ENCODE results near the gene SLK. TPM values are rescaled to one million over a fixed set of nuclear protein-coding genes. Genes with fewer than 3 reads are reported as not detected.

SLK gene
- total and polyA plus RNA-seq, 2 of the 13 experiments (the other 11 are each of a cell fraction or from before 2014, with no cell fraction given), result 3.4 to 22.8 TPM

- H3K36me3 ChIP-seq (replicated peaks in 1 of 2; ENCODE audit: control insufficient read depth in 1 of 2, insufficient read depth in 2 of 2, low read length in 2 of 2), result peaks cover 1 to 56% of the 10 kb centered on the region in 2 experiments
- POLR2A ChIA-PET, result no interaction called here
- no peak for TF ChIP-seq TAF15 (IDR thresholded peaks at IDR 0.05; ENCODE audit: low read depth, low read length, poor library complexity, severe bottlenecking)
- TF ChIP-seq PATZ1 (CRISPR knock-in tag; IDR thresholded peaks at IDR 0.05), result no peak
- no peak for TF ChIP-seq ZNF180 (CRISPR knock-in tag; IDR thresholded peaks at IDR 0.05; ENCODE audit: borderline replicate concordance, low read depth)
- no peak for TF ChIP-seq TERF1 (CRISPR knock-in tag; IDR thresholded peaks at IDR 0.05)
- TF ChIP-seq ZNF660 (CRISPR knock-in tag; IDR thresholded peaks at IDR 0.05; ENCODE audit: borderline replicate concordance, low read depth), result no peak
- no peak for TF ChIP-seq CTCF (CRISPR knock-in tag; IDR thresholded peaks at IDR 0.05)
- no peak for TF ChIP-seq NCOA1 (CRISPR knock-in tag; IDR thresholded peaks at IDR 0.05)
- no peak for TF ChIP-seq MXD4 (CRISPR knock-in tag; IDR thresholded peaks at IDR 0.05)
- no peak for TF ChIP-seq TEF (CRISPR knock-in tag; IDR thresholded peaks at IDR 0.05)
- TF ChIP-seq ZNF570 (CRISPR knock-in tag; IDR thresholded peaks at IDR 0.05; ENCODE audit: borderline replicate concordance), result no peak
- TF ChIP-seq MYNN (CRISPR knock-in tag; IDR thresholded peaks at IDR 0.05; ENCODE audit: low read depth), result no peak
- TF ChIP-seq SMYD3 (CRISPR knock-in tag; IDR thresholded peaks at IDR 0.05), result no peak
- no peak for TF ChIP-seq AFF4 (CRISPR knock-in tag; IDR thresholded peaks at IDR 0.05)
- TF ChIP-seq ELF3 (CRISPR knock-in tag; IDR thresholded peaks at IDR 0.05), result no peak
- no peak for TF ChIP-seq ZZZ3 (CRISPR knock-in tag; IDR thresholded peaks at IDR 0.05; ENCODE audit: borderline replicate concordance)
- TF ChIP-seq MAFK (conservative IDR thresholded peaks at IDR 0.05 in 1 of 2, IDR thresholded peaks at IDR 0.05 in 1 of 2; ENCODE audit: low read length in 2 of 2), result peak; percentile 61 to 83
These were observed 31.9 kb downstream of the SLK start for GRCh38 chr10:103998805-103999204.

More at GRCh38 chr10:103998805-103999204, 31.9 kb downstream of the SLK start:
- BruUV-seq (replicated peaks), result no TSS peak
- intact Hi-C loops (cut with micrococcal nuclease; ENCODE audit: unreplicated experiment) (no loop called here), in situ Hi-C loops (cut with HindIII; ENCODE audit: extremely low pct_ligation_motif_present, low pct_unique_long_range_greater_than_20kb) (no loop called here)
- Histone ChIP-seq H3K79me2 (ENCODE audit: insufficient read depth, low read length) (no peaks in the 10 kb centered on the region), H3K4me2 (ENCODE audit: low read depth, low read length) (no peak overlapping the region), H3K27ac (ENCODE audit: extremely low read length, insufficient read depth, low read length) (no peak overlapping the region), H3K27me3 (ENCODE audit: control insufficient read depth in 1 of 2, insufficient read depth in 2 of 2, low read length in 2 of 2) (no peaks in the 10 kb centered on the region), H2AFZ (ENCODE audit: low read length) (no peak overlapping the region), H4K20me1 (ENCODE audit: insufficient read depth, low read length) (no peaks in the 10 kb centered on the region), H3K4me3 (replicated peaks in 1 of 3; ENCODE audit: insufficient read depth in 1 of 3, low read depth in 2 of 3, low read length in 3 of 3) (no peak overlapping the region), H3K9ac (ENCODE audit: insufficient read depth, low read depth, low read length) (no peak overlapping the region), H3K9me3 (ENCODE audit: low read length) (no peaks in the 10 kb centered on the region), H3K4me1 (ENCODE audit: insufficient read depth, low read length) (no peaks in the 10 kb centered on the region)
- DNase-seq (ENCODE audit: low spot score), result no peak
- no peak for FAIRE-seq
- no peak for ATAC-seq
- CTCF ChIA-PET (ENCODE audit: low intra/inter-chr PET ratio, low total read pairs), result no interaction called here
- 98% methylated on average over 2 of the region's 2 CpGs for WGBS (ENCODE audit: low lambda C conversion rate)

Data from HepG2 (cell line).